Liver (tissue), 3 donors: ENCODE measurements around the gene DOK3.

Source experiments
- CTCF ChIP-seq: fragments of 150-350 bp; IDR thresholded peaks from 2 replicates; pipeline ENCODE4 v1.5.1; 2017; ENCODE audit warnings: improper control_type of control experiment, low read depth, low read length; ENCODE audit not compliant: missing input control
- EGR1 ChIP-seq, 2 donors: IDR thresholded peaks; 2 replicates each; pipeline ENCODE4 v1.6.1; 2016 to 2018; ENCODE audit warnings: antibody characterized with exemption in 2 of 2, low read depth in 2 of 2
- TAF1 ChIP-seq: conservative IDR thresholded peaks from 2 replicates; pipeline ENCODE4 v1.6.1; 2016; ENCODE audit warnings: antibody characterized with exemption, mild to moderate bottlenecking
- donor health status: healthy.
- donor health status: healthy.

DNA sequence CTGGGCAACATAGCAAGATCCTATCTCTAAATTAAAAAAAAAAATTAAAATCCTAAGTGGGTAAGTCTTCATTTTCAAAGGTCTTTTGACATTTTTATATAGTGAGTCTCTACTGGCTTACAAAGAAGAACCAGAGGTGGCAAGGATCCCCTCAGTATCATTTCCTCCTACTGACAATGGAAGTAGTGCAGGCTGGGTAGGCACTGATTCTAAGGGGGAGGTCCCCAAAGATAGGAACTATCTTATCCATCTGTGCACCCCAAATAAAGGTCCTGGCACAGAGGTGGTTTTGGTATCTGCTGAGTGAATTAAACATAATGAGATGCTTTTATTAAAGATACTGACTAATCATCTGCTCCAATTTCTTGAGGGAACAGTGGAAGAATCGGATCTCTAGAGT, 40.5 kb upstream of the DOK3 start:
- TF ChIP-seq CTCF (no peak), TAF1 (no peak), EGR1 (IDR thresholded peaks at IDR 0.05; ENCODE audit: low read depth in 2 of 2) (no peak)
